ENCODE data around the gene GRIFIN.

GRIFIN gene

GRCh38 chr7:2432910-2433712 lies 43.1 kb downstream of the GRIFIN start:
- DNase-seq (ENCODE audit: low spot score), result no peak

DNA sequence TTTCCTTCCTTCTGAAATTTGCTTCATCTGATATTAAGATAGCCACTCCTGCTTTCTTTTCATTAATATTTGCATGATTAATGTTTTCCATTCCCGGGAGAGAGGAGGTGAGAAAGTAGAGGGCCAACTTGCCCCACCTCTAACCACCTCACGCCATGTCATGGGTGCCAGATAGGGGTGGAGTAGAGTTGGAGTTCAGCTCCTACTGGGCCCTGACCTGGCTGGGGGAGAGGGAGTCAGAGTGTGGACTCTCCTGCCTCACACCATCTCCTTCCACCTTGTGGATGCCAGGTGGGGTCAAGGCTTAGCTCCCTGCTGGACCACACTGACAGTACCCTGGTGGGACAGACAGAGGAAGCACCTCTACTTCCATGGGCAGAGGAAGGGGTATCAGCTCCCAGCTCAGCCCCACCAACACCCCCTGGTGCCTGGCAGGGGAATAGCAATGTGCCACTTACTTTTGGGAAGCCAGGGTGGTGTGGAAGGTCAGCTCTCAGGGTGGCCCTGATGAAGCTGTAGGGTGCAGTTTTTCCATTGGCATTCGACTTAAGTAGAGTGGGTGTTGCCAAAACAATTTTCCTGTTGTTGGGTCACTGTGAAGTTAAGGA lies 44.8 kb downstream of the GRIFIN start:
- DNase-seq (ENCODE audit: low spot score), result no peak

DNA sequence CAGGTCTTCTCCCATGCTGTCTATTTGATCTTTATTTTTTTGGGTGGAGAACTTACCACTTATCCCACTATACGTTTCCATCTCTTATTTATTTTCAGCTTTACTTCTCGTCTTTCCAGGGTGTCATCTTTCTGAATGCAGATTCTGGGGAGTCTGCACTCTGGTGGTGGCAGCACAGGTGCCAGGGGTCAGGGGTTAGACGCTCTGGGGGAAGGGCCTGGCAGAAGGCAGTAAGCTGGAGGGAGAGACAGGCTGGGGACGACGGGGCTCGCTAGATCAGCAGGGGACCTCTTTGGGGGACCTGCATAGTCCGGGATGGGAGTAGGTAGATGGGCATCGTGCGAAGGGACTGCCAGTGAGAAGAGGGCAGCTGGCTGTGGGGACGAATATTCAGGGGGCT lies 50.4 kb downstream of the GRIFIN start:
- no peak for DNase-seq (ENCODE audit: low spot score)
